Stimulated activated naive CD8-positive, alpha-beta T cell treated with anti-CD3 and anti-CD28 coated beads, Interleukin-15, Interleukin-2, amounts not matched to agents 100 ng/mL and 50 ng/mL, for 24 hours (primary cell): ENCODE data around the gene TLX1.

Experiments used
- H3K27ac Mint-ChIP-seq: one replicate; pipeline ENCODE4 v1.8.0; 2021; ENCODE audit warnings: mild to moderate bottlenecking, mixed read lengths
- H3K27me3 Mint-ChIP-seq: one replicate; pipeline ENCODE4 v1.8.0; 2021; ENCODE audit warnings: mixed read lengths
- H3K36me3 Mint-ChIP-seq: one replicate; pipeline ENCODE4 v1.8.0; 2021; ENCODE audit warnings: low read depth, mixed read lengths
- H3K4me1 Mint-ChIP-seq: one replicate; pipeline ENCODE4 v1.8.0; 2021; ENCODE audit warnings: low read depth, mixed read lengths
- H3K4me3 Mint-ChIP-seq: one replicate; pipeline ENCODE4 v1.8.0; 2021; ENCODE audit warnings: mild to moderate bottlenecking, mixed read lengths
- H3K9me3 Mint-ChIP-seq: one replicate; pipeline ENCODE4 v1.8.0; 2021; ENCODE audit warnings: mixed read lengths

Gene TLX1

DNA sequence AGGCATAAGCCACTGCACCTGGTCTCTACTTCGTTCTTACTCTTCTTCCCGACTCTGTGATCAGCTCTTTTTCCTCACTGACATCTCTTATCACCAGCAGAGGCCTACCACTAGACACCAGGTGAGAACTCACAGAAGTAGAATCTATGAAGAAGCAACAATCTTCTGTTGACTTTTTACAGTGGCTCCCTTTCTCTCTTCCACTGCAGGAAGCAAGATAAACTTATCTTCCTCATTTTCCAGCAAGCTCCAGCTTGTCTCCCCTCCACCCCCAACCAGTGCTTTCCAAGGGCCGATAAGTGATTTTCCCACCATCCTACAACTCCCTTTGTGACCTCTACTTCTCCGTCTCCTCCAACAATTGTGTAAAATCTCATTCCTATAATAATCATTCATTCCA lies 45.5 kb downstream of the TLX1 start:
- H3K4me3 Mint-ChIP-seq, result no peak overlapping the region
- H3K27ac Mint-ChIP-seq, result no peak overlapping the region
- H3K27me3 Mint-ChIP-seq, result peaks cover 66% of the 10 kb centered on the region
- H3K9me3 Mint-ChIP-seq, result peaks cover 9% of the 10 kb centered on the region
- H3K4me1 Mint-ChIP-seq, result no peaks in the 10 kb centered on the region
- H3K36me3 Mint-ChIP-seq, result peaks cover 5% of the 10 kb centered on the region

DNA sequence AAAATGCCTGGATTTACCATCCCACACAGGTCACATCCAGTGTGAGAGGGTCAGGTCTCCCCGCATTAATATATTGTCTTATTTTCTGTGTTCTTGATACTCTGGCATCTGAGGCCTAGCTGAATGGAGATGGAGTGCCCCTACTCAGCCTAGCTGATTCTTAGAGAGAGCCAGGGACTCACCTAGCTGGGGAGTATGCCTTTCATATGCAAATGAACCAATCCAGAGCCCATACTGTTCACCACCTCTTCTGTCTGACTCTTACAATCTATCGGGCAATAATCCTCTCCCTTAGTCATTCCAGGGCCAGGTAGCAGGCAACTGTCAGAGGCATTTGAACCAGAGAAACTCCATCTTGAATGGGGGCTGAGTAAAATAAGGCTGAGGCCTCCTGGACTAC lies 51.8 kb downstream of the TLX1 start:
- Mint-ChIP-seq H3K4me1 (no peaks in the 10 kb centered on the region), H3K27me3 (peaks cover 18% of the 10 kb centered on the region), H3K27ac (no peak overlapping the region), H3K9me3 (no peaks in the 10 kb centered on the region), H3K4me3 (no peak overlapping the region), H3K36me3 (no peaks in the 10 kb centered on the region)

DNA sequence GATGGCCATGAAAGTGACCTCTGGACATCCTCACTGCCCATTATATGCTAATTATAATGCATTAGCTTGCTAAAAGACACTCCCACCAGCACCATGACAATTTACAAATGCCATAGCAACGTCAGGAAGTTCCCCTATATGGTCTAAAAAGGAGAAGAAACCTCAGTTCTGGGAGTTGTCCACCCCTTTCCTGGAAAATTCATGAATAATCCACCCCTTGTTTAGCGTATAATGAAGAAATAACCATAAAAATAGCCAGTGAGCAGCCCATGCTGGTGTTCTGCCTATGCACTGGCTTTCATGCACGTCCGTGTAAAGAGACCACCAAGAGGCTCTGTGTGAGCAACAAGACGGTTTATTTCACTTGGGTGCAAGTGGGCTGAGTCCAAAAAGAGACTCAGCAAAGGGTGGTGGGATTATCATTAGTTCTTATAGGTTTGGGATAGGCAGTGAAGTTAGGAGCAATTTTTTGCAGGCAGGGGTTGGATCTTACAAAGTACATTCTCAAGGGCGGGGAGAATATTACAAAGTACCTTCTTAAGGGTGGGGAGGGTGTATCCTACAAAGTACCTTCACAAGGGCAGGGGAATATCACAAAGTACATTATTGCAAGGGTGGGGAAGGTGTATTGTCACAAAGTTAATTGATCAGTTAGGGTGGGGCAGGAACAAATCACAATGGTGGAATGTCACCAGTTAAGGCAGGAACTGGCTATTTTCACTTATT lies 52.5 kb downstream of the TLX1 start:
- H3K9me3 Mint-ChIP-seq, result no peaks in the 10 kb centered on the region
- H3K27me3 Mint-ChIP-seq, result peaks cover 16% of the 10 kb centered on the region
- no peaks in the 10 kb centered on the region for H3K4me1 Mint-ChIP-seq
- H3K4me3 Mint-ChIP-seq, result no peak overlapping the region
- H3K27ac Mint-ChIP-seq, result no peak overlapping the region
- H3K36me3 Mint-ChIP-seq, result no peaks in the 10 kb centered on the region
